GM10266 (cell line): ENCODE measurements around the gene LAMC3.

ENCODE experiments used
- DNase-seq: peaks from one replicate; pipeline ENCODE4 v3.0.0; 2012; ENCODE audit errors: extremely low spot score
- CTCF ChIP-seq: IDR thresholded peaks from 2 replicates; pipeline ENCODE4 v1.5.1; 2012; ENCODE audit warnings: mild to moderate bottlenecking, low read depth; ENCODE audit not compliant: control insufficient read depth, insufficient read depth; ENCODE audit errors: missing control alignments

The LAMC3 gene

DNA sequence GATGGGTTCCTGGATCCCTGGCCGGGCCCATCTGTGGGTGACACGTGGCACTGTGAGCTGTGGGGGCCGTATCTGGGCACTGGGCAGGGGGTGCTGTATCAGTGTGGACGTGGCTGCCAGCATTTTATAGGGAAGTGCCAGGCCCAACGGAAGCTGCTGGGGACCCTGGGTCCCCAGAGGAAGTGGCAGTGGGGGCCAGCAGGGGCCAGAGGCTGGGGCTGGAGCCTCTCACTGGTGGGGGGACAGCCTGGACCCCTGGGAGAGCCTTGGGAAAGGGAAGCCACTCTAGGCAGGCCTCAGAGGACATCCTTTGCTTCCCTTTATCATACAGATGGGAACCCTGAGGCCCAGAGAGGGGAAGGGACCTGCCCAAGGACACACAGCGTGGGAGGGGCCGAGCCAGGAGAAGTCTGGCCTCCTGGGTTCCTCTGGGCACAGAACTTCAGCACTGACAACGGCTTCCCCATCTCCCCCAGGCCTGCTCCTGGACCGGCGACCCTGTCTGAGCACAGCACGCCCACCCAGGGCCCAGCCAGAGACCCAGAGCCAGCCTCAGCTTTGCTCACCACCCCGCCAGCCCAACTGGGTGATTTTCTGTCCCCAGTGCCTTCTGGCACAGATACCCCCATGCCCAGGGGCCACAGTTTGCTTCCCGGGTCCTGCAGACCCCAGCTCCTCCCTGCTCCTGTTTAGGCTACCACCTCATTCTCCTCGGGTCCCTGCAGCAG, 15.5 kb upstream of the LAMC3 start:
- no peak for TF ChIP-seq CTCF
- no peak for DNase-seq

- DNase-seq = no peak
- TF ChIP-seq CTCF = no peak
Observed at GRCh38 chr9:130994135-130995085, 14.6 kb upstream of the LAMC3 start.

- no peak for DNase-seq
Observed at GRCh38 chr9:130995086-130996011, 13.6 kb upstream of the LAMC3 start.

GRCh38 chr9:130996205-130996604, 12.8 kb upstream of the LAMC3 start:
- no peak for DNase-seq
- TF ChIP-seq CTCF = no peak

More at GRCh38 chr9:130995086-130996011, 13.6 kb upstream of the LAMC3 start:
- no peak for TF ChIP-seq CTCF

DNA sequence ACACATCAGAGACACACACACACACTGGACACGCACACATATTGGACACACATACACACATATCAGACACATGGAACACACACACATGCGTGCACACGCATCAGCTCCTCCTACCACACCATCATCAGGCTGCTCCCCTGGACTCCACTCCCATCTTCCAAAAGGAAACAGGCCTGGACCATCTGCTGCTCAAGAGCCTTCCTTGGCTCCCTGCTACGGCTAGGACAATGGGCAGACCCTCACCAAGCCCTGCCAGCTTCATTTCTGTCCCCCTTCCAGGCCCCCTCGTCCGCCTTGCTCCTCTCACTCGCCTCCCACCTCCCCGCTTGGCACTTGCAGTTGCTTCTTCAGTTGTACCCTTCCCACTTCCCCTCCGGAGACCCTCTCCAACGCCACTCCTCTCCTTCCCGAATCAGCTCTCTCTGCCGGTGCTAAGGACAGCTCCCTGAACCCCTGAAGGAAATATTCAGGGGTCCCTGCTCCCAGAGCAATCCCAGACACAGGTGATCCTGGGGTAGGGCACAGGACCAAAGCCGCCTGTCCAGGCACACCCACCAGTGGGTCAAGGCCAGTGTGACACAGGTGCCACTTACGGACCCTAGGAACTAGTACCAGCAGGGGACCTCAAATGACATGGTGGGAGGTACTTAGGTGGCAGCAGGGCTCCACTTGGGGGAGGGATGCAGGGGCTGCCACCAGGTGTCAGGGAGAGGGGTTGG, 12.1 kb upstream of the LAMC3 start:
- no peak for TF ChIP-seq CTCF
- DNase-seq = no peak

- DNase-seq = no peak
- no peak for TF ChIP-seq CTCF
Observed at GRCh38 chr9:130997395-130997684, 11.6 kb upstream of the LAMC3 start.
